Kidney (tissue), 14 donors: ENCODE data around the gene INPP5K. TPM values are rescaled to one million over a fixed set of nuclear protein-coding genes. Genes with fewer than 3 reads are reported as not detected.

Source experiments
- DNase-seq, 5 donors: peaks; one replicate each; pipeline ENCODE4 v3.0.0-alpha.2; 2013 to 2020
- FAIRE-seq: peaks from 2 replicates; lab custom pipeline; 2012; peaks lifted over from hg19 to GRCh38; lab: Jason Lieb, UNC
- H3K27ac ChIP-seq, 2 donors: one replicate each; pipeline ENCODE4 v1.7.0; 2013; ENCODE audit warnings: low read depth in 2 of 2, low read length in 2 of 2, inconsistent platforms in 1 of 2
- H3K27me3 ChIP-seq: one replicate; pipeline ENCODE4 v1.7.1; 2013; ENCODE audit warnings: low read length, inconsistent platforms; ENCODE audit not compliant: control insufficient read depth, insufficient read depth
- H3K36me3 ChIP-seq, 3 donors: one replicate each; pipeline versions ENCODE4 v1.7.0 to v1.7.1; 2013; ENCODE audit warnings: low read length in 3 of 3, control low read depth in 1 of 3, inconsistent platforms in 1 of 3; ENCODE audit not compliant: insufficient read depth in 3 of 3, control insufficient read depth in 2 of 3
- H3K4me1 ChIP-seq, 3 donors: one replicate each; pipeline versions ENCODE4 v1.7.0 to v1.7.1; 2013; ENCODE audit warnings: low read length in 3 of 3, inconsistent platforms in 1 of 3, low read depth in 1 of 3; ENCODE audit not compliant: control insufficient read depth in 2 of 3, insufficient read depth in 2 of 3
- H3K4me3 ChIP-seq, 3 donors: one replicate each; pipeline versions ENCODE4 v1.7.0 to v1.8.1; 2013; ENCODE audit warnings: low read length in 3 of 3, control low read depth in 1 of 3, inconsistent platforms in 1 of 3
- H3K9ac ChIP-seq, 3 donors: one replicate each; pipeline versions ENCODE4 v1.7.0 to v1.7.1; 2013; ENCODE audit warnings: low read length in 3 of 3, control low read depth in 1 of 3, inconsistent platforms in 1 of 3
- H3K9me3 ChIP-seq, 3 donors: one replicate each; pipeline versions ENCODE4 v1.7.0 to v1.7.1; 2013; ENCODE audit warnings: low read length in 3 of 3, control low read depth in 1 of 3, inconsistent platforms in 1 of 3; ENCODE audit not compliant: control insufficient read depth in 2 of 3, insufficient read depth in 1 of 3
- intact Hi-C: fragments of 100-400 bp; cut with DNase I; formaldehyde crosslinking; loops from one replicate; pipeline ENCODE4 v1.11.1; 2022
- polyA plus RNA-seq: library from polyadenylated mRNA; stranded (reverse); fragments of 350-450 nt; fragmentation: Illumina TruSeq; extraction: RNeasy Lipid Tissue Mini Kit (QIAGEN cat#74804); gene quantifications from one replicate; pipeline ENCODE4 v1.2.3, GENCODE V29; 2014; ENCODE audit warnings: low read depth, low replicate concordance; ENCODE audit not compliant: insufficient read depth
- total RNA-seq: library from RNA; stranded (reverse); fragmentation: NEBNext Ultra II Directional; extraction: Animal tissue kit (Norgen Biotek cat#: 25700); gene quantifications from one replicate; pipeline ENCODE4 v1.2.1, GENCODE V29; 2021
- TF ChIP-seq, protein P1 (sequence below): IDR thresholded peaks from 3 replicates; pipeline ENCODE4 v1.5.1; 2012; ENCODE audit warnings: mild to moderate bottlenecking, moderate library complexity, borderline replicate concordance; ENCODE audit not compliant: insufficient read depth; ENCODE audit errors: extremely low read depth
- donor health status: control.
- donor health status: control.
- donor health status: control.
- donor health status: control.
- donor health status: control.
- donor health status: DM: yes; HTN: yes; CAD: no.
- donor health status: Normal renal cell carcinoma (clear cell type).

The INPP5K gene
- total and polyA plus RNA-seq, 2 donors from 2014 or later, result 36.1 to 46.2 TPM

- H3K9me3 ChIP-seq, result no peaks in the 10 kb centered on the region
- FAIRE-seq, result no peak
- H3K36me3 ChIP-seq, result peaks cover 0 to 31% (median 7%) of the 10 kb centered on the region in 3 donors
- intact Hi-C loops, result no loop called here
- H3K4me1 ChIP-seq, result no peaks in the 10 kb centered on the region
- H3K4me3 ChIP-seq, result no peak overlapping the region
- no peak overlapping the region for H3K27ac ChIP-seq
- no peaks in the 10 kb centered on the region for H3K27me3 ChIP-seq
- H3K9ac ChIP-seq, result no peak overlapping the region
- no peak for DNase-seq
- TF ChIP-seq, protein P1, sequence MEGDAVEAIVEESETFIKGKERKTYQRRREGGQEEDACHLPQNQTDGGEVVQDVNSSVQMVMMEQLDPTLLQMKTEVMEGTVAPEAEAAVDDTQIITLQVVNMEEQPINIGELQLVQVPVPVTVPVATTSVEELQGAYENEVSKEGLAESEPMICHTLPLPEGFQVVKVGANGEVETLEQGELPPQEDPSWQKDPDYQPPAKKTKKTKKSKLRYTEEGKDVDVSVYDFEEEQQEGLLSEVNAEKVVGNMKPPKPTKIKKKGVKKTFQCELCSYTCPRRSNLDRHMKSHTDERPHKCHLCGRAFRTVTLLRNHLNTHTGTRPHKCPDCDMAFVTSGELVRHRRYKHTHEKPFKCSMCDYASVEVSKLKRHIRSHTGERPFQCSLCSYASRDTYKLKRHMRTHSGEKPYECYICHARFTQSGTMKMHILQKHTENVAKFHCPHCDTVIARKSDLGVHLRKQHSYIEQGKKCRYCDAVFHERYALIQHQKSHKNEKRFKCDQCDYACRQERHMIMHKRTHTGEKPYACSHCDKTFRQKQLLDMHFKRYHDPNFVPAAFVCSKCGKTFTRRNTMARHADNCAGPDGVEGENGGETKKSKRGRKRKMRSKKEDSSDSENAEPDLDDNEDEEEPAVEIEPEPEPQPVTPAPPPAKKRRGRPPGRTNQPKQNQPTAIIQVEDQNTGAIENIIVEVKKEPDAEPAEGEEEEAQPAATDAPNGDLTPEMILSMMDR, result no peak
Observed at GRCh38 chr17:1473841-1474240, 42.6 kb downstream of the INPP5K start.

DNA sequence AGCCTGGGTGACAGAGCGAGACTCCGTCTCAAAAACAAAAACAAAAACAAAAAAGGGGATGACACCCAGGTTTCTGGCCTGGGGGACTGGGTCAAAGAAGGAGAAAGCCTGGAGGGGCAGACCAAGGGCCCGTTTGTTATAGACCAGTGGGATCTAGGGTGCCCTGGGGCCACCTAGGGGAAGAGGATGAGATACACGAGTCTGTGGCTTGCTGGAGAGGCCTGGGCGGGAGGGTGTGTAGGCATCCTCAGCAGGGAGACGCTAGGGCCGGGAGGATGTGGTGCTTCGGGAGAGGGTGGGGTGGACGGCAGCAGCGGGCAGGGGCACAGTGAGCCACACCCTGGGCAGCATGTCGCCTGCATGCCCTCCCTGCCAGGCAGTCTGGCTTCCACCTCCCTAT, 43.2 kb downstream of the INPP5K start:
- Histone ChIP-seq H3K4me1 (no peaks in the 10 kb centered on the region), H3K27me3 (no peaks in the 10 kb centered on the region), H3K4me3 (no peak overlapping the region), H3K9me3 (no peaks in the 10 kb centered on the region), H3K9ac (no peak overlapping the region), H3K36me3 (peaks cover 0 to 33% (median 10%) of the 10 kb centered on the region in 3 donors), H3K27ac (no peak overlapping the region)
- DNase-seq (no peak), FAIRE-seq (no peak)
- intact Hi-C loops, result no loop called here
- TF ChIP-seq, protein P1, result no peak

DNA sequence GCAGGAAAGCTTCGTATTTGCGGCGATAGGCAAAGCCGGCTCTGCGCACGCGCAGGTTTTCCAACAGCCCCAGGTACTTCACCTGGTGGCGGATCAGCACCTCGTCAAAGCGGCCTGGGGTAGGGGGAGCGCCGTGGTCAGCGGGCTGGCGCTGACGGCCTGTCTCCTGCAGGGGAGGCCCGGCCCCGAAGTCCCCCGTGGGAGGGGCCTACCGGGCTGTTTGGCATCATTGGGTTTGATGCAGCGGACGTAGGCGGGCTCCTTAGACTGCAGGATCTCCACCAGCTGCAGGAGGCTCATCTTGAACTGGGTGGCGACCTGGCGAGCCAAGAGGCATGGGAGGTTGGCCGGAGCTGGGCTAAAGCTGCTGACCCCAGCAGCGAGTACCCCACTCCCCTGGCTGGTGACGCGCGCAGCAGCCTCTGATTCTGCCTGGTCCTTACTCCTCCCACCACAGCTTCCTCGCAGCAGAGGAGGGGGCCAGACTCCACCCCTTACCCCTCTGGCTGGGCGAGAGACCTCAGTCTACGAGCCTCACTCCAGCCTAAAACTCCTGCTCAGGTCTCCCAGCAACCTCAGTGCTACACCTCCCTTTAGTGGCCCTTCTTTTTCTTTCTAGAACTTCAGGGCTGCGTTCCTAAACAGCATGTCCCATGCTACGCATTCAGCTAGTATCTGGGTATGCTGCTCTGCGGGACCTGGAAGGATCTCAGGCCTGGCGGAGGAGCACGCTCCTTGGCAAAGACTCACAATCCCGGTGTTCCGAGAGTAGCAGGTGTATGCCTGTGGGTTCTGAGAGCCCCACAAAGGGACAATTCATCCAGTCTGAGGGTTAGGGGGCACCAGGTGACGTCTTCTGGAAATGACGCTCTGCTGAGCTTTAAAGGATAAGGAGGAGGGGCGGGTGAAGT, 44.2 kb downstream of the INPP5K start:
- no peak overlapping the region for H3K9ac ChIP-seq
- no peak overlapping the region for H3K4me3 ChIP-seq
- no peaks in the 10 kb centered on the region for H3K27me3 ChIP-seq
- TF ChIP-seq, protein P1, result no peak
- FAIRE-seq (no peak), DNase-seq (peak in 4 of 5 donors; percentile 76 to 86 (median 79))
- peaks cover 0 to 30% (median 14%) of the 10 kb centered on the region in 3 donors for H3K36me3 ChIP-seq
- intact Hi-C loops, result no loop called here
- no peaks in the 10 kb centered on the region for H3K9me3 ChIP-seq
- no peak overlapping the region for H3K27ac ChIP-seq
- H3K4me1 ChIP-seq, result no peaks in the 10 kb centered on the region
